ENCODE data around the gene SDE2.

SDE2 gene

GRCh38 chr1:225999227-225999911 is at the start of gene SDE2:
Gene SDE2, minus strand, starts transcription at chr1:225999343. Its CDS starts 31 bp downstream, at chr1:225999312.
- TF ChIP-seq POLR2A (IDR thresholded peaks at IDR 0.05; ENCODE audit: low read length) (peak; percentile 99), GATA1 (IDR thresholded peaks at IDR 0.05; ENCODE audit: low read depth, low read length) (peak; percentile 88)
- peak; percentile 100 for DNase-seq

GRCh38 chr1:226048886-226049285 is 49.7 kb upstream of the SDE2 start:
- no peak for DNase-seq
- TF ChIP-seq POLR2A (IDR thresholded peaks at IDR 0.05; ENCODE audit: low read length) (no peak), GATA1 (IDR thresholded peaks at IDR 0.05; ENCODE audit: low read depth, low read length) (no peak)

GRCh38 chr1:226047495-226047894 is 48.4 kb upstream of the SDE2 start:
- DNase-seq = no peak
- TF ChIP-seq GATA1 (IDR thresholded peaks at IDR 0.05; ENCODE audit: low read depth, low read length) (no peak), POLR2A (IDR thresholded peaks at IDR 0.05; ENCODE audit: low read length) (no peak)

GRCh38 chr1:226046240-226046639 is 47.1 kb upstream of the SDE2 start:
- DNase-seq = no peak
- TF ChIP-seq POLR2A (IDR thresholded peaks at IDR 0.05; ENCODE audit: low read length) (no peak), GATA1 (IDR thresholded peaks at IDR 0.05; ENCODE audit: low read depth, low read length) (no peak)

GRCh38 chr1:226044514-226045101 is 45.5 kb upstream of the SDE2 start:
- no peak for DNase-seq
- TF ChIP-seq POLR2A (IDR thresholded peaks at IDR 0.05; ENCODE audit: low read length) = no peak

GRCh38 chr1:226041419-226041818 is 42.3 kb upstream of the SDE2 start:
- TF ChIP-seq POLR2A (IDR thresholded peaks at IDR 0.05; ENCODE audit: low read length) (no peak), GATA1 (IDR thresholded peaks at IDR 0.05; ENCODE audit: low read depth, low read length) (no peak)
- no peak for DNase-seq

- DNase-seq = no peak
- TF ChIP-seq POLR2A (IDR thresholded peaks at IDR 0.05; ENCODE audit: low read length) (no peak), GATA1 (IDR thresholded peaks at IDR 0.05; ENCODE audit: low read depth, low read length) (no peak)
These were observed 39.5 kb upstream of the SDE2 start for GRCh38 chr1:226038661-226039060.

GRCh38 chr1:226035915-226036314 is 36.8 kb upstream of the SDE2 start:
- TF ChIP-seq GATA1 (IDR thresholded peaks at IDR 0.05; ENCODE audit: low read depth, low read length) (no peak), POLR2A (IDR thresholded peaks at IDR 0.05; ENCODE audit: low read length) (no peak)

GRCh38 chr1:226034482-226034881 is 35.3 kb upstream of the SDE2 start:
- peak; percentile 30 for TF ChIP-seq POLR2A (IDR thresholded peaks at IDR 0.05; ENCODE audit: low read length)
- TF ChIP-seq GATA1 (IDR thresholded peaks at IDR 0.05; ENCODE audit: low read depth, low read length) = no peak
- DNase-seq = peak; percentile 68 to 69

More at GRCh38 chr1:226035915-226036314, 36.8 kb upstream of the SDE2 start:
- DNase-seq = no peak

GRCh38 chr1:226033991-226034390 is 34.8 kb upstream of the SDE2 start:
- TF ChIP-seq POLR2A (IDR thresholded peaks at IDR 0.05; ENCODE audit: low read length) (no peak), GATA1 (IDR thresholded peaks at IDR 0.05; ENCODE audit: low read depth, low read length) (no peak)
- DNase-seq = no peak

GRCh38 chr1:226033582-226033981 is 34.4 kb upstream of the SDE2 start:
- no peak for DNase-seq
- TF ChIP-seq POLR2A (IDR thresholded peaks at IDR 0.05; ENCODE audit: low read length) (no peak), GATA1 (IDR thresholded peaks at IDR 0.05; ENCODE audit: low read depth, low read length) (no peak)

- TF ChIP-seq POLR2A (IDR thresholded peaks at IDR 0.05; ENCODE audit: low read length) (no peak), GATA1 (IDR thresholded peaks at IDR 0.05; ENCODE audit: low read depth, low read length) (no peak)
- DNase-seq = no peak
These were observed 30.6 kb upstream of the SDE2 start for GRCh38 chr1:226029568-226030225.

GRCh38 chr1:226029093-226029496 is 30.0 kb upstream of the SDE2 start:
- TF ChIP-seq POLR2A (IDR thresholded peaks at IDR 0.05; ENCODE audit: low read length) = no peak
- no peak for TF ChIP-seq GATA1 (IDR thresholded peaks at IDR 0.05; ENCODE audit: low read depth, low read length)
- DNase-seq = peak in 1 of 2 experiments; percentile 19

- DNase-seq = peak in 1 of 2 experiments; percentile 68
- no peak for TF ChIP-seq POLR2A (IDR thresholded peaks at IDR 0.05; ENCODE audit: low read length)
- TF ChIP-seq GATA1 (IDR thresholded peaks at IDR 0.05; ENCODE audit: low read depth, low read length) = no peak
These were observed 28.5 kb upstream of the SDE2 start for GRCh38 chr1:226027538-226028217.

Measured in erythroblast (primary cell).